ENCODE measurements around the gene RAB6B.

Gene RAB6B

GRCh38 chr3:133891662-133892378, 3.9 kb downstream of the RAB6B start:
- no peaks in the 10 kb centered on the region for H3K9me3 ChIP-seq
- H3K4me3 ChIP-seq, result no peak overlapping the region
- intact Hi-C loops (cut with DNase I; ENCODE audit: low total_unique reads), result no loop called here
- no peaks in the 10 kb centered on the region for H3K36me3 ChIP-seq
- no peak overlapping the region for H3K27ac ChIP-seq
- TF ChIP-seq, protein P1, sequence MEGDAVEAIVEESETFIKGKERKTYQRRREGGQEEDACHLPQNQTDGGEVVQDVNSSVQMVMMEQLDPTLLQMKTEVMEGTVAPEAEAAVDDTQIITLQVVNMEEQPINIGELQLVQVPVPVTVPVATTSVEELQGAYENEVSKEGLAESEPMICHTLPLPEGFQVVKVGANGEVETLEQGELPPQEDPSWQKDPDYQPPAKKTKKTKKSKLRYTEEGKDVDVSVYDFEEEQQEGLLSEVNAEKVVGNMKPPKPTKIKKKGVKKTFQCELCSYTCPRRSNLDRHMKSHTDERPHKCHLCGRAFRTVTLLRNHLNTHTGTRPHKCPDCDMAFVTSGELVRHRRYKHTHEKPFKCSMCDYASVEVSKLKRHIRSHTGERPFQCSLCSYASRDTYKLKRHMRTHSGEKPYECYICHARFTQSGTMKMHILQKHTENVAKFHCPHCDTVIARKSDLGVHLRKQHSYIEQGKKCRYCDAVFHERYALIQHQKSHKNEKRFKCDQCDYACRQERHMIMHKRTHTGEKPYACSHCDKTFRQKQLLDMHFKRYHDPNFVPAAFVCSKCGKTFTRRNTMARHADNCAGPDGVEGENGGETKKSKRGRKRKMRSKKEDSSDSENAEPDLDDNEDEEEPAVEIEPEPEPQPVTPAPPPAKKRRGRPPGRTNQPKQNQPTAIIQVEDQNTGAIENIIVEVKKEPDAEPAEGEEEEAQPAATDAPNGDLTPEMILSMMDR (IDR thresholded peaks at IDR 0.05), result no peak
- no peaks in the 10 kb centered on the region for H3K27me3 ChIP-seq
- no peak for DNase-seq
- H3K4me1 ChIP-seq, result peaks cover 0 to 24% (median 18%) of the 10 kb centered on the region in 4 donors

DNA sequence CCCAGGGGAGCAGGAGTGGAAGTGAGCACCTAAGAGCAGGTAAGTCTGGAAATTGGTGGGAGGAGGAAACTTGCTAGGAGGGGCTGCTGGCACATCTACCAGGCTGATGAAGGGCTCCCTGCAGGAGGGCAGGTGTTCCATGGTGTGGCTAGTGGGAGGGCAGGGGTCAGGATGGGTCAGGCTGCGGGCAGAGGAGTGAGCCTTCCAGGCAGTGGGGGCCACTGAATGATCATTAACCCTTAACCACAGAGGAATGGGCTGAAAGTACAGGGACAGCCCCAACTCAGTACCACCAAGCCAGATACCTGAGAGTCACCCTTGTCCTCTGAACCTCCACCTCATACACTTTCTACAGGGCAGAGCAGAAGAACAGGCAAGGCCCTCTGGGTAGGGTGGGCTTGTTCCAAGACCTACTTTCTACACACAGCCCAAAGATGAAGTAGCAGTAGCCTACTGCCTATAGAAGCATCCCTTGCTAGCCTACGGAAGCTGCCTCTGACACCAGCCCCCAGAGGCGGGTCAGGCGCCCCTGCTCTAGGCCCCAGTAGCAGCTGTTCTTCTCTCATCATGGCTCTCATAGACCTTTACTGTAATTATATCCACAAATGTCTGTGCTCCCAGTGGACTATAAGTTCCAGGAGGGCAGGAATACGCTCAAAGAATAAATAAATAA, 4.6 kb downstream of the RAB6B start:
- H3K9me3 ChIP-seq, result no peaks in the 10 kb centered on the region
- H3K36me3 ChIP-seq, result no peaks in the 10 kb centered on the region
- peaks cover 0 to 21% (median 15%) of the 10 kb centered on the region in 4 donors for H3K4me1 ChIP-seq
- no peak for DNase-seq
- intact Hi-C loops (cut with DNase I; ENCODE audit: low total_unique reads), result no loop called here
- TF ChIP-seq, protein P1 (IDR thresholded peaks at IDR 0.05), result no peak
- no peaks in the 10 kb centered on the region for H3K27me3 ChIP-seq
- no peak overlapping the region for H3K4me3 ChIP-seq
- H3K27ac ChIP-seq, result no peak overlapping the region

GRCh38 chr3:133890037-133890436, 5.6 kb downstream of the RAB6B start:
- TF ChIP-seq, protein P1 (IDR thresholded peaks at IDR 0.05), result no peak
- DNase-seq, result no peak
- Histone ChIP-seq H3K27me3 (no peaks in the 10 kb centered on the region), H3K9me3 (no peaks in the 10 kb centered on the region), H3K4me1 (peaks cover 0 to 11% (median 9%) of the 10 kb centered on the region in 4 donors), H3K27ac (no peak overlapping the region), H3K4me3 (no peak overlapping the region), H3K36me3 (no peaks in the 10 kb centered on the region)
- intact Hi-C loops (cut with DNase I; ENCODE audit: low total_unique reads), result no loop called here

DNA sequence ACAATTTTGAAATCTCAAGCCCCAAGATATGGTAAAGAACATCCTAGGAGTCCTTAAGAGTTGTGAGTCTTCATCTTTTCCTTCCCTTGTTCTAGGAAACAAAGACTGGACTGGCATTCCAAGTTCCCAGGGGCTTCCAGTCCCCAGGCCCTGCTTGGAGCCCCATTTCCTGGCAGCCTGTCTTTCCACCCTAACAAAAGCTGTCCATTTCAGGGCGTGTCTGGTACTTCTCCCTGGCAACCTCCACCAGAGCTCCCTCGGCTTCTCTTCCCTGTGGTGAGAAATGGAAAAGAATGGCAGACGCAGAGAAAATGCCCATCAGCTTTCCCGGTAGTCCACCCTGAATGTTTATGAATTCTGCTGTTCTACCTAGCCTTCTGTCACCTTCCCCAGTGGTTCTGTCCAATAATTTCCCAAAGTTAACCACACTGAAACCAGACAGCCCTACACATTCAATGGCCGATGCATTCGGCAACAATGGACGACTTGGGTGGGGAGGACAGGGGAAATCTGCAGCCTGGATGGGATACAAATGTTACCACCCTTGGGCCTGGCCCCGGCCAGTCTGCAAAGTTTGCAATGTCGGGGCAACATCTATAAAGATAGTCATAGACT, 6.8 kb downstream of the RAB6B start:
- no peaks in the 10 kb centered on the region for H3K36me3 ChIP-seq
- no peaks in the 10 kb centered on the region for H3K27me3 ChIP-seq
- peaks cover 0 to 2% (median 0%) of the 10 kb centered on the region in 4 donors for H3K4me1 ChIP-seq
- intact Hi-C loops (cut with DNase I; ENCODE audit: low total_unique reads), result no loop called here
- no peak overlapping the region for H3K4me3 ChIP-seq
- TF ChIP-seq, protein P1 (IDR thresholded peaks at IDR 0.05), result no peak
- H3K27ac ChIP-seq, result no peak overlapping the region
- H3K9me3 ChIP-seq, result no peaks in the 10 kb centered on the region
- DNase-seq, result no peak

DNA sequence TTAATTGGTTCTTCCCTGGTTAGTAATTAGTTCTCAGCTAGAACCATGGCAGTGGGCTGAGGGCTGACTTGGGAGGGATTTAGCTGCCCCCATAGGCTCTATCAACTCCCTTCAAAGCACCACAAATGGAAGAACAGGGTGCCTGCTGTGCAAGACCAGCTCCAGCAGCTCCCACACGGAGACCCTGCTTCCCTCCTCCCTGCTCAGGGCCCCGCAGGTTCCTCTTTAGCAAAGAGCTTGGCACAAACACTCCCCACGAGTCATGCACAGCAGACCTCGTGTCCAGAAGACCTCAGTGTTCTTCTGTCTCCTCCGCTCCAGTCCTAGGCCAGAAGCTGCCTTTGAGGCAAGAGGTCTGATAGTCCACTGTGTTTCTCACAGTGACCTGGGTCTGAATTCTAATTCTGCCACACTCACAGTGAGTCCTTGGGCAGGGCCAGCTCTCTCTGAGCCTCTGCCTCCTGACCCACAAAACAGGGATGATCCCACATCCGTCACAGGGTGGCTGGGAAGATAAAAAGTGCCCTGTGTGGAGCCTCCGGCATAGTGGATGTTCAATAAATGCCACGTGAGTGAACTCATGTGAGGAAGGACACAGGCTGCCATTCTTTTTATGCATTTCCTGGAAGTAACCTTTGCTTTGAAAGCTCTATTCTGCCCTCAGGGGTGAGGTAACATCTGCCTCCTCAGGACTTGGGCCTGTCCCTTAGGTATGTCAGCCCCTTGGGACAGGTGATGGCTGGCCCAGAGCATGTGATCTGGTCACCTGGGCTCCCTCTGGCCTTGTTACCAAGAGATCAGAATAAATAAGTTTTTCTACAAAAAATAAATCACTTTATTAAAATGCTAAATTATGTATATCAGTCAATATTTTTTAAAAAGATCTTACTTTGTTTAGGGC, 7.6 kb downstream of the RAB6B start:
- no peak for DNase-seq
- Histone ChIP-seq H3K4me3 (no peak overlapping the region), H3K9me3 (no peaks in the 10 kb centered on the region), H3K36me3 (no peaks in the 10 kb centered on the region), H3K27me3 (no peaks in the 10 kb centered on the region), H3K4me1 (peaks cover 0 to 7% (median 0%) of the 10 kb centered on the region in 4 donors), H3K27ac (no peak overlapping the region)
- intact Hi-C loops (cut with DNase I; ENCODE audit: low total_unique reads), result no loop called here
- TF ChIP-seq, protein P1 (IDR thresholded peaks at IDR 0.05), result no peak
